PC-9 (cell line): ENCODE data around the gene IGDCC3.

Experiments
- EZH2 ChIP-seq: fragments of 200-600 bp; sonication (generic); IDR thresholded peaks from 2 replicates; pipeline ENCODE4 v1.8.0; 2017; ENCODE audit warnings: antibody characterized with exemption, low read depth
- TF ChIP-seq, protein P1 (sequence below): fragments of 200-600 bp; sonication (generic); conservative IDR thresholded peaks from 2 replicates; pipeline ENCODE4 v1.6.1; 2017; ENCODE audit warnings: mixed run types, antibody characterized with exemption, mild to moderate bottlenecking, moderate library complexity

DNA sequence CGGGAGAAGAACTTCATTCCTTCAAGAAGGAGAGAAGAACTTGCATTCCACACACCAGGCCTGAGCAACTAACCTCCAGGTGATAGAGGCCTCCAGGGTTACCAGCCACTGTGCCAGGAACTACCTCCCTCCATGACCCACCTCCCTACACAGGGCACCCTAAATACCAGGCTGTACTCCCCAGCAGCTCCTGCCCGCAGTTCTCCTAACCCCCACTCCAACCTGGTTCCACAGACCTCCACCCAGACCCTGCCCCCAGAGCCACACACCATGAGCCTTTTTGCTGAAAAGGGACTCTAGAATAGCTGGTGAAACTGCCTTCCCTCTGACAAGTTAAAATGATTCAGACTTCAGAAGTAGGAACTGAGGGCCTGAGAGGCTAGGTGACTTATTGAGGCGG, 8.2 kb downstream of the IGDCC3 start:
- TF ChIP-seq, protein P1, sequence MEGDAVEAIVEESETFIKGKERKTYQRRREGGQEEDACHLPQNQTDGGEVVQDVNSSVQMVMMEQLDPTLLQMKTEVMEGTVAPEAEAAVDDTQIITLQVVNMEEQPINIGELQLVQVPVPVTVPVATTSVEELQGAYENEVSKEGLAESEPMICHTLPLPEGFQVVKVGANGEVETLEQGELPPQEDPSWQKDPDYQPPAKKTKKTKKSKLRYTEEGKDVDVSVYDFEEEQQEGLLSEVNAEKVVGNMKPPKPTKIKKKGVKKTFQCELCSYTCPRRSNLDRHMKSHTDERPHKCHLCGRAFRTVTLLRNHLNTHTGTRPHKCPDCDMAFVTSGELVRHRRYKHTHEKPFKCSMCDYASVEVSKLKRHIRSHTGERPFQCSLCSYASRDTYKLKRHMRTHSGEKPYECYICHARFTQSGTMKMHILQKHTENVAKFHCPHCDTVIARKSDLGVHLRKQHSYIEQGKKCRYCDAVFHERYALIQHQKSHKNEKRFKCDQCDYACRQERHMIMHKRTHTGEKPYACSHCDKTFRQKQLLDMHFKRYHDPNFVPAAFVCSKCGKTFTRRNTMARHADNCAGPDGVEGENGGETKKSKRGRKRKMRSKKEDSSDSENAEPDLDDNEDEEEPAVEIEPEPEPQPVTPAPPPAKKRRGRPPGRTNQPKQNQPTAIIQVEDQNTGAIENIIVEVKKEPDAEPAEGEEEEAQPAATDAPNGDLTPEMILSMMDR = no peak
- TF ChIP-seq EZH2 = no peak
